Neural progenitor cell (in vitro differentiated cells): ENCODE measurements around the gene PUSL1. TPM values are rescaled to one million over a fixed set of nuclear protein-coding genes. Genes with fewer than 3 reads are reported as not detected.

Source experiments
- DNase-seq: peaks from one replicate; pipeline ENCODE4 v3.0.0-alpha.2; 2016; ENCODE audit warnings: low spot score
- H2AFZ ChIP-seq: fragments of 200-600 bp; sonication (generic); replicated peaks from 2 replicates; pipeline ENCODE4 v1.6.1; 2016; ENCODE audit warnings: antibody characterized with exemption
- H3F3A ChIP-seq: fragments of 200-600 bp; sonication (generic); 2 replicates; pipeline ENCODE4 v1.6.1; 2016; ENCODE audit warnings: antibody characterized with exemption, low read depth
- H3K27ac ChIP-seq: fragments of 200-600 bp; sonication (generic); 2 replicates; pipeline ENCODE4 v1.5.1; 2016; ENCODE audit warnings: mild to moderate bottlenecking
- H3K27me3 ChIP-seq: fragments of 200-600 bp; sonication (generic); 2 replicates; pipeline ENCODE4 v1.6.1; 2016; ENCODE audit warnings: mild to moderate bottlenecking, moderate library complexity
- H3K36me3 ChIP-seq: fragments of 200-600 bp; sonication (generic); 2 replicates; pipeline ENCODE4 v1.5.1; 2016
- H3K4me1 ChIP-seq: fragments of 200-600 bp; sonication (generic); 2 replicates; pipeline ENCODE4 v1.6.1; 2016; ENCODE audit warnings: mixed run types
- H3K4me2 ChIP-seq: fragments of 200-600 bp; sonication (generic); 2 replicates; pipeline ENCODE4 v1.6.1; 2016
- H3K4me3 ChIP-seq: fragments of 200-600 bp; sonication (generic); 2 replicates; pipeline ENCODE4 v1.5.1; 2016
- H3K79me2 ChIP-seq: fragments of 200-600 bp; sonication (generic); 2 replicates; pipeline ENCODE4 v1.6.1; 2016; ENCODE audit warnings: low read depth
- H3K9ac ChIP-seq: fragments of 200-600 bp; sonication (generic); 2 replicates; pipeline ENCODE4 v1.6.1; 2016
- H3K9me3 ChIP-seq: fragments of 200-600 bp; sonication (generic); 2 replicates; pipeline ENCODE4 v1.5.1; 2016; ENCODE audit warnings: low read depth
- H4K20me1 ChIP-seq: fragments of 200-600 bp; sonication (generic); 2 replicates; pipeline ENCODE4 v1.6.1; 2016; ENCODE audit warnings: low read depth
- H3K27ac Mint-ChIP-seq: 3 replicates; pipeline ENCODE4 v1.8.0; 2021; ENCODE audit warnings: mixed read lengths
- H3K27me3 Mint-ChIP-seq: 2 replicates; pipeline ENCODE4 v1.8.0; 2022; ENCODE audit warnings: low read depth, mild to moderate bottlenecking, inconsistent platforms, moderate library complexity, mixed read lengths; ENCODE audit not compliant: insufficient read depth
- H3K36me3 Mint-ChIP-seq: 3 replicates; pipeline ENCODE4 v1.8.0; 2021; ENCODE audit warnings: mixed read lengths
- H3K4me1 Mint-ChIP-seq: 3 replicates; pipeline ENCODE4 v1.8.0; 2021; ENCODE audit warnings: mixed read lengths
- H3K4me3 Mint-ChIP-seq: 3 replicates; pipeline ENCODE4 v1.8.0; 2021; ENCODE audit warnings: mild to moderate bottlenecking, moderate library complexity, mixed read lengths
- H3K9me3 Mint-ChIP-seq: 3 replicates; pipeline ENCODE4 v1.8.0; 2020; ENCODE audit warnings: mixed read lengths
- EZH2 ChIP-seq: fragments of 200-600 bp; sonication (generic); IDR thresholded peaks from 2 replicates; pipeline ENCODE4 v1.6.1; 2017; ENCODE audit warnings: antibody characterized with exemption, mild to moderate bottlenecking, moderate library complexity
- EZH2phosphoT487 ChIP-seq: fragments of 200-600 bp; sonication (generic); IDR thresholded peaks from 2 replicates; pipeline ENCODE4 v1.6.1; 2017; ENCODE audit warnings: antibody characterized with exemption
- total RNA-seq: library from RNA; depleted of rRNA; stranded (reverse); fragments of >200 nt; gene quantifications from 2 replicates; pipeline ENCODE4 v1.2.3, GENCODE V29; 2015; ENCODE audit warnings: low replicate concordance
- TF ChIP-seq, protein P1 (sequence below): fragments of 200-600 bp; sonication (generic); IDR thresholded peaks from 2 replicates; pipeline ENCODE4 v1.5.1; 2017; ENCODE audit warnings: antibody characterized with exemption, mild to moderate bottlenecking

The PUSL1 gene
- total RNA-seq, 1 donor from 2014 or later: 3.7 TPM

DNA sequence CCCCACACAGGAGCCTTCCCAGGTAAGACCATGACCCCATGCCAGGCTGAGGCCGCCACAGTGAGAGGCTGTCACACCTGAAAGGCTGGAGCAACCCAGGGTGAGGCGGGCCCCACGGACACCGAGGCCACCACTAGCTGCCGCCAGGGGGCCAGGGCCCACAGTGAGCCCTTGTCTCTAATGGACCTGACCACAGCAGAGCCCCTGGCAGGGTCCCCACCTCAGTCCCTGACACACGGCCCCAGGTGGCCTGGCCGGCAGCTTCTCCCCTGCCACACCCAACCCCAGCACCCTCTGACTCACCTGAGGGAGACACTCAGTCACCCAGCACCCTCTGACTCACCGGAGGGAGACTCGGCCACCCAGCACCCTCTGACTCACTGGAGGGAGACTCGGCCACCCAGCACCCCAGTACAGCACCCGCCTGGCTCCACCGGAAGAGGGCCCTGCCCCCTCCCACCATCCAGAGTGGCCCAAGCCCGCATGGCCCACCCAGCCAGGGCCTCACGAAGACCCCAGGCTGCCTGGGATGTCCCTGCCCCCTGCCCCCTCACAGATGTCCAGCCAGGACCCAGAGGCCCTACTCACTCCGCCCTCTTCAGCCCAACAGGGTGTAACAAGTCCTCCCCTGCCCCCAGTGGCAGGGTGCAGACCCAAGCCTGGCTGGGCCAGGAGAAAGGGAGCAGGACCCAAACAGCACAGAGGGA, 36.4 kb downstream of the PUSL1 start:
- Histone ChIP-seq H3K4me1 (peaks cover 12% of the 10 kb centered on the region), H3K9ac (no peak overlapping the region), H3K79me2 (peaks cover 47% of the 10 kb centered on the region), H3K36me3 (no peaks in the 10 kb centered on the region), H3K4me3 (no peak overlapping the region), H3K27ac (no peak overlapping the region), H3K27me3 (no peaks in the 10 kb centered on the region), H3K4me2 (no peak overlapping the region), H4K20me1 (peaks cover 65% of the 10 kb centered on the region), H3K9me3 (no peaks in the 10 kb centered on the region), H2AFZ (no peak overlapping the region), H3F3A (peaks cover 18% of the 10 kb centered on the region)
- DNase-seq: no peak
- no peak overlapping the region for H3K4me3 Mint-ChIP-seq
- H3K9me3 Mint-ChIP-seq: no peaks in the 10 kb centered on the region
- peaks cover 10% of the 10 kb centered on the region for H3K36me3 Mint-ChIP-seq
- H3K4me1 Mint-ChIP-seq: peaks cover 4% of the 10 kb centered on the region
- no peaks in the 10 kb centered on the region for H3K27me3 Mint-ChIP-seq
- H3K27ac Mint-ChIP-seq: no peak overlapping the region
- TF ChIP-seq EZH2: no peak
- no peak for TF ChIP-seq EZH2phosphoT487
- TF ChIP-seq, protein P1, sequence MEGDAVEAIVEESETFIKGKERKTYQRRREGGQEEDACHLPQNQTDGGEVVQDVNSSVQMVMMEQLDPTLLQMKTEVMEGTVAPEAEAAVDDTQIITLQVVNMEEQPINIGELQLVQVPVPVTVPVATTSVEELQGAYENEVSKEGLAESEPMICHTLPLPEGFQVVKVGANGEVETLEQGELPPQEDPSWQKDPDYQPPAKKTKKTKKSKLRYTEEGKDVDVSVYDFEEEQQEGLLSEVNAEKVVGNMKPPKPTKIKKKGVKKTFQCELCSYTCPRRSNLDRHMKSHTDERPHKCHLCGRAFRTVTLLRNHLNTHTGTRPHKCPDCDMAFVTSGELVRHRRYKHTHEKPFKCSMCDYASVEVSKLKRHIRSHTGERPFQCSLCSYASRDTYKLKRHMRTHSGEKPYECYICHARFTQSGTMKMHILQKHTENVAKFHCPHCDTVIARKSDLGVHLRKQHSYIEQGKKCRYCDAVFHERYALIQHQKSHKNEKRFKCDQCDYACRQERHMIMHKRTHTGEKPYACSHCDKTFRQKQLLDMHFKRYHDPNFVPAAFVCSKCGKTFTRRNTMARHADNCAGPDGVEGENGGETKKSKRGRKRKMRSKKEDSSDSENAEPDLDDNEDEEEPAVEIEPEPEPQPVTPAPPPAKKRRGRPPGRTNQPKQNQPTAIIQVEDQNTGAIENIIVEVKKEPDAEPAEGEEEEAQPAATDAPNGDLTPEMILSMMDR: peak; percentile 42

DNA sequence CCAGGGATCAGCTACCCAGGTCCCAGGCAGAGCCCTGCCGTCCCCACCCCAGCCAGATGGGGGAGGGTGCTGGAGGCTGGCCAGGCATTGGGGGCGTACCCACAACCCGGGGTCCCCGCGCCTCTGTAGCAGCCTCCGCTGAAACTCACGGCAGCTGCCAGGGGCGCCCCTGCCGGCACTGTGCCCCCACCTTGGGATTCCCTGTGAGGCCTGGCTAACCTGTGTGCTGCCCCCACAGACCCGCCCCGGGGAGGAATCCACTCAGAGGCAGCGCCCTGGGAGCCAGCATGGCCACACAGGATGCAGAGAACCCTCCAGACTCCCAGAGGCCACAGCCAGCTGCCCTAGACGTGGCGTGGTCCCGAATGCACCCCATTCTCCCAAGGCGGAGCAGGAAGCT, 37.0 kb downstream of the PUSL1 start:
- peaks cover 47% of the 10 kb centered on the region for H3K79me2 ChIP-seq
- peaks cover 4% of the 10 kb centered on the region for H3K4me1 Mint-ChIP-seq
- no peak overlapping the region for H3K4me2 ChIP-seq

DNA sequence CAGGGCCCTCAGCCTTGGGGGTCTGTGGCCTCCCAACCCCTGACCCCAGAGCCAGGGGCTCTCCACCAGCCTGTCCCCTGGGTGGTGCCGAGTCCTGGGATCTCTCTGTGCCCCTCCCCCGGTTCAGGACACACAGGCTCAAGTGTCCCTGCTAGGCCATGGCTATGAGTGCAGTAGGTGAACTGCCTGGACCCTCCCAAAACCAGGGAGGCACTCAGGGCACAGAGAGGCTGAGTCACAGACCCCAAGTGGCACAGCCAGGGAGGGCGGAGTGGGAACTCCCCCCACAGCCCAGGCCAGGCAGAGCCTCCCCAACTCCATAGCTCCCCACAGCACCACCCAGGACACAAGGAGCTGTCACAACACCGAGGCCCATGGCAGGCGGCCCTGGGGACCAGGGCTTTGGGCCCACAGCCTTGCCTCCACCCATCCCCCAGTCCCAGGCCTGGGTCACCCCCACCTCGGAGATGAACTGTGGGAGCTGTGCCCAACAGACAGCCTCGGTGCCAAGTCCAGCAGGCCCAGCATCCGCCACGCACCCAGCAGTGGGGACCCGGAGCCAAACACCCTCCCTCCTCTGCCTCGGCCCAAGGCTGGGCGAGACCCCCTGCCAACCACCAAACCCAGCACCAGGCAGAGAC, 37.6 kb downstream of the PUSL1 start:
- H3K27ac Mint-ChIP-seq: no peak overlapping the region
- peaks cover 4% of the 10 kb centered on the region for H3K4me1 Mint-ChIP-seq
- H3K36me3 Mint-ChIP-seq: peaks cover 5% of the 10 kb centered on the region
- Histone ChIP-seq H3F3A (peaks cover 17% of the 10 kb centered on the region), H4K20me1 (peaks cover 65% of the 10 kb centered on the region), H3K36me3 (no peaks in the 10 kb centered on the region), H3K79me2 (peaks cover 47% of the 10 kb centered on the region), H3K9me3 (no peaks in the 10 kb centered on the region), H3K9ac (no peak overlapping the region), H3K27ac (no peak overlapping the region), H3K27me3 (no peaks in the 10 kb centered on the region), H3K4me1 (peaks cover 12% of the 10 kb centered on the region), H3K4me2 (no peak overlapping the region), H3K4me3 (no peak overlapping the region), H2AFZ (no peak overlapping the region)
- TF ChIP-seq EZH2phosphoT487: no peak
- no peak for TF ChIP-seq EZH2
- TF ChIP-seq, protein P1: no peak
- no peaks in the 10 kb centered on the region for H3K9me3 Mint-ChIP-seq
- no peak overlapping the region for H3K4me3 Mint-ChIP-seq
- no peak for DNase-seq
- H3K27me3 Mint-ChIP-seq: no peaks in the 10 kb centered on the region

More for the DNA sequence above, 37.0 kb downstream of the PUSL1 start:
- Mint-ChIP-seq H3K36me3 (peaks cover 10% of the 10 kb centered on the region), H3K9me3 (no peaks in the 10 kb centered on the region), H3K27ac (no peak overlapping the region), H3K27me3 (no peaks in the 10 kb centered on the region), H3K4me3 (no peak overlapping the region)
- Histone ChIP-seq H3K4me3 (no peak overlapping the region), H3F3A (peaks cover 18% of the 10 kb centered on the region), H4K20me1 (peaks cover 65% of the 10 kb centered on the region), H2AFZ (no peak overlapping the region), H3K27ac (no peak overlapping the region), H3K9me3 (no peaks in the 10 kb centered on the region), H3K4me1 (peaks cover 12% of the 10 kb centered on the region), H3K9ac (no peak overlapping the region), H3K36me3 (no peaks in the 10 kb centered on the region), H3K27me3 (no peaks in the 10 kb centered on the region)
- TF ChIP-seq, protein P1: no peak
- no peak for TF ChIP-seq EZH2phosphoT487
- no peak for DNase-seq
